CD1c-positive myeloid dendritic cell (primary cell): Measurements from ENCODE around the gene ZNF496.
"Not testable (repeated sequence)": the region's sequence is repeated elsewhere in the genome, so short reads cannot be mapped to it uniquely, and the experiment has no call there.

Source experiments
- DNase-seq: peaks from one replicate; pipeline ENCODE4 v3.0.0-alpha.2; 2016; ENCODE audit errors: extremely low spot score

The ZNF496 gene

GRCh38 chr1:247291833-247292561 is 39.7 kb downstream of the ZNF496 start:
- no peak for DNase-seq

- DNase-seq: no peak
These were observed 40.5 kb downstream of the ZNF496 start for GRCh38 chr1:247291161-247291560.

- DNase-seq: no peak
These were observed 41.1 kb downstream of the ZNF496 start for GRCh38 chr1:247290576-247290975.

GRCh38 chr1:247289274-247289892 is 42.3 kb downstream of the ZNF496 start:
- DNase-seq: not testable (repeated sequence)

- no peak for DNase-seq
These were observed 43.3 kb downstream of the ZNF496 start for GRCh38 chr1:247288341-247288740.

- DNase-seq: no peak
These were observed 44.2 kb downstream of the ZNF496 start for GRCh38 chr1:247287460-247287859.

- DNase-seq: no peak
These were observed 45.5 kb downstream of the ZNF496 start for GRCh38 chr1:247286134-247286670.

GRCh38 chr1:247281001-247281574 is 50.6 kb downstream of the ZNF496 start:
- DNase-seq: no peak

GRCh38 chr1:247277191-247277590 is 54.5 kb downstream of the ZNF496 start:
- DNase-seq: no peak

GRCh38 chr1:247274605-247275256 is 56.9 kb downstream of the ZNF496 start:
- no peak for DNase-seq

GRCh38 chr1:247273013-247273412 is 58.7 kb downstream of the ZNF496 start:
- no peak for DNase-seq

- no peak for DNase-seq
These were observed 61.7 kb downstream of the ZNF496 start for GRCh38 chr1:247270003-247270402.

- DNase-seq: no peak
These were observed 62.5 kb downstream of the ZNF496 start for GRCh38 chr1:247269133-247269532.

GRCh38 chr1:247268390-247269045 is 63.1 kb downstream of the ZNF496 start:
- no peak for DNase-seq

- no peak for DNase-seq
These were observed 65.6 kb downstream of the ZNF496 start for GRCh38 chr1:247266053-247266452.

GRCh38 chr1:247255772-247256171 is 75.9 kb downstream of the ZNF496 start, which contains the start of gene VN1R5:
TSS of gene VN1R5 (plus strand) at chr1:247256072.
- not testable (repeated sequence) for DNase-seq

- no peak for DNase-seq
These were observed 84.1 kb downstream of the ZNF496 start for GRCh38 chr1:247247568-247247967.
